ENCODE data around the gene STPG2.

DNA sequence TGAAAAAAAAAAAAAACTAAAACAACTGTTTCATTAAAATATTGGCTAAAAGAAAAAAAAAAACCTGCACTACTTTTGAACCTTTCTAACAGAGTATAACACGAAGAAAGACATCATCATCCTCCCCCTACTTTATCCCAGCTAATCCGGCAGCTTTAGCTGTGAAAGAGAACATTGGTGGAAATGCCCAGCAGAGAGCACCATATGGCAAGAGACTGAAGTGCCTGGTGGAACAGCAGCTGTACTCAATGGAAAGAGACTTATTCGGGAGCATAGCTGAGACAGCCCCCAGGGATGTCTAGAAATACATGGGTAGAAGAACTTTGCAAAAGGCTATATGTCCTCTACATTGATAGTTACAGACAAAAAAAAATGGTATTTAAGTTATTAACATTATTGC lies 30.3 kb downstream of the STPG2 start:
- TF ChIP-seq CTCF (IDR thresholded peaks at IDR 0.05; ENCODE audit: low read depth, low read length, missing input control) (no peak), RXRA (IDR thresholded peaks at IDR 0.05) (no peak), MAX (IDR thresholded peaks at IDR 0.05) (no peak)
- TF ChIP-seq, protein P1, sequence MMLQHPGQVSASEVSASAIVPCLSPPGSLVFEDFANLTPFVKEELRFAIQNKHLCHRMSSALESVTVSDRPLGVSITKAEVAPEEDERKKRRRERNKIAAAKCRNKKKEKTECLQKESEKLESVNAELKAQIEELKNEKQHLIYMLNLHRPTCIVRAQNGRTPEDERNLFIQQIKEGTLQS (IDR thresholded peaks at IDR 0.05): no peak
- TF ChIP-seq, protein P2, sequence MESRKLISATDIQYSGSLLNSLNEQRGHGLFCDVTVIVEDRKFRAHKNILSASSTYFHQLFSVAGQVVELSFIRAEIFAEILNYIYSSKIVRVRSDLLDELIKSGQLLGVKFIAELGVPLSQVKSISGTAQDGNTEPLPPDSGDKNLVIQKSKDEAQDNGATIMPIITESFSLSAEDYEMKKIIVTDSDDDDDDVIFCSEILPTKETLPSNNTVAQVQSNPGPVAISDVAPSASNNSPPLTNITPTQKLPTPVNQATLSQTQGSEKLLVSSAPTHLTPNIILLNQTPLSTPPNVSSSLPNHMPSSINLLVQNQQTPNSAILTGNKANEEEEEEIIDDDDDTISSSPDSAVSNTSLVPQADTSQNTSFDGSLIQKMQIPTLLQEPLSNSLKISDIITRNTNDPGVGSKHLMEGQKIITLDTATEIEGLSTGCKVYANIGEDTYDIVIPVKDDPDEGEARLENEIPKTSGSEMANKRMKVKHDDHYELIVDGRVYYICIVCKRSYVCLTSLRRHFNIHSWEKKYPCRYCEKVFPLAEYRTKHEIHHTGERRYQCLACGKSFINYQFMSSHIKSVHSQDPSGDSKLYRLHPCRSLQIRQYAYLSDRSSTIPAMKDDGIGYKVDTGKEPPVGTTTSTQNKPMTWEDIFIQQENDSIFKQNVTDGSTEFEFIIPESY (IDR thresholded peaks at IDR 0.05): no peak

Data from liver (tissue), 3 donors.